Stomach (tissue), 4 donors: Measurements from ENCODE around the gene ACSL3.

Source experiments
- CTCF ChIP-seq, 7 experiments: fragments of 450-650 bp in 4 of 7; fragments of 200-600 bp in 3 of 7; sonication (generic) in 3 of 7; IDR thresholded peaks; one replicate each; pipeline ENCODE4 v1.5.1; 2016 to 2019; ENCODE audit warnings: antibody characterized with exemption in 7 of 7, control low read depth in 2 of 7, mild to moderate bottlenecking in 1 of 7
- EP300 ChIP-seq: sonication (generic); formaldehyde crosslinking; IDR thresholded peaks from one replicate; pipeline ENCODE4 v1.6.1; 2017; ENCODE audit warnings: antibody characterized with exemption

GRCh38 chr2:222968550-222969155 lies 107.8 kb downstream of the ACSL3 start:
- TF ChIP-seq CTCF (IDR thresholded peaks at IDR 0.05) = no peak
- no peak for TF ChIP-seq EP300
